ENCODE measurements around the gene PSMB2.

The PSMB2 gene

DNA sequence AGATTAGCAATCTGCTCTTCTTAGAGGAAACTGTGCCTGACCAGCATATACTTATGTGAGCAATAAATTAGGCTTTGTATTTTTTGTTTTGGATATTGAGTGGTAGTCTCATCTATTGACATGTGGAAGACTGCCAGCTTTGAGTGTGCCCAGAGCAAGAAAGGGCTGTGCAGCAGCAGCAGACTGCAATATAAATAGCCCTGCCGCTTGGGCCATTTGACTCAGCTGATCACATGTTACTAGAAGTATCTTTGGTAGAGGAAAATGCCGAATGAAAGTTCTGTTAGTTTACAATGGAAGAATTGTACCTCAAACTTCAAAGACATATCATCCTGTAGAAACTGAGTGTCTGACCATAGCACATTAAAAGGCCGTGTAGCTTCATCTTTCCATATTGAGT lies 9.1 kb upstream of the PSMB2 start:
- H3K9ac ChIP-seq (ENCODE audit: low read length in 5 of 5) = no peak overlapping the region
- H3K9me3 ChIP-seq (ENCODE audit: control insufficient read depth in 5 of 5, low read length in 5 of 5) = no peaks in the 10 kb centered on the region
- H3K36me3 ChIP-seq (ENCODE audit: control insufficient read depth in 5 of 5, insufficient read depth in 5 of 5, low read length in 5 of 5) = no peaks in the 10 kb centered on the region
- H3K27ac ChIP-seq (ENCODE audit: low read depth, low read length) = no peak overlapping the region
- H3K4me3 ChIP-seq (ENCODE audit: low read depth in 1 of 5, low read length in 5 of 5) = no peak overlapping the region
- H3K27me3 ChIP-seq (ENCODE audit: control insufficient read depth in 5 of 5, insufficient read depth in 4 of 5, low read length in 5 of 5) = peaks cover 0 to 4% (median 0%) of the 10 kb centered on the region in 5 donors
- no peaks in the 10 kb centered on the region for H3K4me1 ChIP-seq (ENCODE audit: control insufficient read depth in 5 of 5, insufficient read depth in 5 of 5, low read length in 5 of 5)

DNA sequence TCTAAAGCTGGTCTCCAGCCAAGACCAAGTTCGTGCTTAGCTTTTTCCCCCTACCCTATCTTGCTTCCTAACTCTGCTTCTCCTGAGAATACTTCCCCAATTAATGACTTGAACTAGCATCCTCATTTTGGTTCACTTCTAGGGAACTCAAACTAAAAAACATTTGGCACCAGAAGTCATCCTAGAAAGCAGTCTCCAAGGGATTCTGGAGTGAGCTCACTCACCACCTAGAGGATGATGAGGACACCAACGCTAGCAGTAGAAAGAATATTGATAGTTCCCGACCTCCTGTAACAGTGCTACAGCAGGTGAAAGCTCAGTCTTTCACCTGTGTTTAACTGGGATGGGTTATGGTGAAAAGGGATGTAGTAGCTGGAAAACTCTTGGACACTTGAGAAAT lies 4.7 kb upstream of the PSMB2 start:
- Histone ChIP-seq H3K27me3 (ENCODE audit: control insufficient read depth in 5 of 5, insufficient read depth in 4 of 5, low read length in 5 of 5) (peaks cover 0 to 4% (median 0%) of the 10 kb centered on the region in 5 donors), H3K9ac (ENCODE audit: low read length in 5 of 5) (no peak overlapping the region), H3K27ac (ENCODE audit: low read depth, low read length) (no peak overlapping the region), H3K9me3 (ENCODE audit: control insufficient read depth in 5 of 5, low read length in 5 of 5) (no peaks in the 10 kb centered on the region), H3K4me1 (ENCODE audit: control insufficient read depth in 5 of 5, insufficient read depth in 5 of 5, low read length in 5 of 5) (peaks cover 0 to 7% (median 0%) of the 10 kb centered on the region in 5 donors), H3K36me3 (ENCODE audit: control insufficient read depth in 5 of 5, insufficient read depth in 5 of 5, low read length in 5 of 5) (no peaks in the 10 kb centered on the region), H3K4me3 (ENCODE audit: low read depth in 1 of 5, low read length in 5 of 5) (no peak overlapping the region)

DNA sequence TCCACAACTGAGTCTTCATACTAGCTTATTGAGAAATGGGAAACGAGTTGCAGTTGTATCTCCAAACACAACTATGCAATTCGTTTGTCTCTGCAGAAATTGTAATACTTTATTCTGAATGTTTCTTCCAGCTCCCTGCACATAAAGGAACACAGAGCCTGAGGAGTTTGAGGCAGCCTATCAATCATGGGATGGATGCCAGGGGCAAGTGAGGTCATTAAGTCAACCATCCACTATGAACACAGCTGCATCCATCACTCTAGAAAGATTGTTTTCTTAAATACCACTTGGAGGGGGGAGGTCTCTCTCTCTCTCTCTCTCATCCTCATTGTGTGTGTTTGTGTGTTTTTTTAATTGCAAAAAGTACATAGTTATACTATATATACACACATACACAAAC lies 2.9 kb upstream of the PSMB2 start:
- Histone ChIP-seq H3K9me3 (ENCODE audit: control insufficient read depth in 5 of 5, low read length in 5 of 5) (no peaks in the 10 kb centered on the region), H3K4me1 (ENCODE audit: control insufficient read depth in 5 of 5, insufficient read depth in 5 of 5, low read length in 5 of 5) (peaks cover 5 to 23% (median 14%) of the 10 kb centered on the region in 5 donors), H3K36me3 (ENCODE audit: control insufficient read depth in 5 of 5, insufficient read depth in 5 of 5, low read length in 5 of 5) (no peaks in the 10 kb centered on the region), H3K9ac (ENCODE audit: low read length in 5 of 5) (no peak overlapping the region), H3K4me3 (ENCODE audit: low read depth in 1 of 5, low read length in 5 of 5) (no peak overlapping the region), H3K27ac (ENCODE audit: low read depth, low read length) (no peak overlapping the region), H3K27me3 (ENCODE audit: control insufficient read depth in 5 of 5, insufficient read depth in 4 of 5, low read length in 5 of 5) (peaks cover 0 to 4% (median 0%) of the 10 kb centered on the region in 5 donors)

DNA sequence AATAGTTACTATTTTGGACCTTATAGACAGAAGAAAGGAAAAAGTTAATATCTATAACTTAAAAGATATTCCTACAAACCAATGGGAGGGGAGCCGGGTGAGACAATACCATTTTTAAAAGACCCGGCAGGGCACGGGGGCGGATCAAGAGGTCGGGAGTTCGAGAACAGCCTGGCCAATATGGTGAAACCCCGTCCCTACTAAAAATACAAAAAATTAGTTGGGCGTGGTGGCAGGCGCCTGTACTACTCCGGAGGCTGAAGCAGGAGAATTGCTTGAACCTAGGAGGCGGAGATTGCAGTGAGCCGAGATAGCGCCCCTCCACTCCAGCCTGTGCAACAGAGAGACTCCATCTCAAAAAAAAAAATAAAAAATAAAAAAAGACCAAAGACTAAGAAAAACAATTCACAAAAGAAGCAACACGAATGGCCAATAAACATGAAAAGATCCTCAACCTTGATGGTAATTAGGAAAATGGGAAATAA lies 1.2 kb upstream of the PSMB2 start:
- H3K4me3 ChIP-seq (ENCODE audit: low read depth in 1 of 5, low read length in 5 of 5) = peak overlapping the region; percentile 90 to 99 (median 98)

DNA sequence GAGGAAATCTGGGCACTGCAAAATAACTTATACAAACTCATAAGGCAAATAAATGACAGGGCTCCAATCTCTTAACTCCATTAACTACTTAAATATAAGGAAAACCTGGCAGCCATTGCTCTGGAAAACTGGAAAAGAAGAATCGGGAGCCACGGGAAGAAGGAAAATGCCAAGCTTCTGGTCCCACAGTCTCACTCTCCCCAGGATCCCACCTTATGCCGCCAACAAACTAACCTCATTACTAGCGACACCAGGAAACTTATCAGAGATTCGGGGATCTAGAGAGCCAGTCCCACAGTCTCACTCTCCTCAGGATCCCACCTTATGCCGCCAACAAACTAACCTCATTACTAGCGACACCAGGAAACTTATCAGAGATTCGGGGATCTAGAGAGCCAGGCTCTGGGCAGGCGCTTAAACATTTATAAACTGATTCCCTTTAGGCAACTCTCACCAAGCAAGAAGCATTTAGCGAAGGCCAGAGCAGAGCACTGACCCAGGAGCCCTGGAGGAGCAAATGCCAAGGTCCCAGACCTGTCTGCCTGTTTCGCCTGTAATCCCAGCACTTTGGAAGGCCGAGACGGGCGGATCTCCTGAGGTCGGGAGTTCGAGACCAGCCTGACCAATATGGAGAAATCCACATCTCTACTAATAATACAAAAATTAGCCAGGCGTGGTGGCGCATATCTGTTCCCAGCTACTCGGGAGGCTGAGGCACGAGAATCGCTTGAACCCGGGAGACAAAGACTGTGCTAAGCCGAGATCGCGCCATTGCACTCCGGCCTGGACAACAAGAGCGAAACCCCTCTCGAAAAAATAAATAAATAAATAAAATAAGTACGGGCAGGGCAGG lies 720 bp downstream of the PSMB2 start:
- peak overlapping the region; percentile 90 to 99 (median 98) for H3K4me3 ChIP-seq (ENCODE audit: low read depth in 1 of 5, low read length in 5 of 5)
- H3K36me3 ChIP-seq (ENCODE audit: control insufficient read depth in 5 of 5, insufficient read depth in 5 of 5, low read length in 5 of 5) = peaks cover 0 to 4% (median 0%) of the 10 kb centered on the region in 5 donors
- H3K9ac ChIP-seq (ENCODE audit: low read length in 5 of 5) = peak overlapping the region; percentile 90 to 99 (median 99)
- no peaks in the 10 kb centered on the region for H3K9me3 ChIP-seq (ENCODE audit: control insufficient read depth in 5 of 5, low read length in 5 of 5)
- H3K27me3 ChIP-seq (ENCODE audit: control insufficient read depth in 5 of 5, insufficient read depth in 4 of 5, low read length in 5 of 5) = no peaks in the 10 kb centered on the region
- peaks cover 5 to 46% (median 40%) of the 10 kb centered on the region in 5 donors for H3K4me1 ChIP-seq (ENCODE audit: control insufficient read depth in 5 of 5, insufficient read depth in 5 of 5, low read length in 5 of 5)
- H3K27ac ChIP-seq (ENCODE audit: low read depth, low read length) = peak overlapping the region; percentile 88

More for the DNA sequence above, 1.2 kb upstream of the PSMB2 start:
- Histone ChIP-seq H3K27ac (ENCODE audit: low read depth, low read length) (peak overlapping the region; percentile 88), H3K9ac (ENCODE audit: low read length in 5 of 5) (peak overlapping the region in 3 of 5 donors; percentile 90 to 99 (median 99)), H3K36me3 (ENCODE audit: control insufficient read depth in 5 of 5, insufficient read depth in 5 of 5, low read length in 5 of 5) (no peaks in the 10 kb centered on the region), H3K9me3 (ENCODE audit: control insufficient read depth in 5 of 5, low read length in 5 of 5) (no peaks in the 10 kb centered on the region), H3K27me3 (ENCODE audit: control insufficient read depth in 5 of 5, insufficient read depth in 4 of 5, low read length in 5 of 5) (peaks cover 0 to 4% (median 0%) of the 10 kb centered on the region in 5 donors), H3K4me1 (ENCODE audit: control insufficient read depth in 5 of 5, insufficient read depth in 5 of 5, low read length in 5 of 5) (peaks cover 5 to 35% (median 27%) of the 10 kb centered on the region in 5 donors)

DNA sequence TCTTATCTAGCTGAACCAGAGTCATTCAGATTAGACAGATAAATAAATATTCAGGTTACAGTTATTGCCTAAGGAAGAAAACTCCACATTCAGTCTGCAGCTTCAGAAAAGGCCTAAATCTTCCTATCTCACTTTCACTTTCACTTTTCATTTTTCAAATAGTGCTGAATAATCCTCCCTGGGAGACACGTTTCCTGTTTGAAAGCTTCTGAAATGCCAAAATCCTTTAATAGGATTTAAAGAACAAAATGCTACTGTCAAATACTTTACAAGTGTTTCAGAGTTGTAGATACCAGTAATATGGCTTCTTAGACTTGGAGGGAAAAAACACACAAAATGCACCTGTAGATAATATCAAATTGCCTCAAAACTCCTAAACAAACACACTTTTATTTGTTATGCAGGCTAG lies 3.9 kb downstream of the PSMB2 start:
- Histone ChIP-seq H3K4me3 (ENCODE audit: low read depth in 1 of 5, low read length in 5 of 5) (peak overlapping the region; percentile 7 to 50 (median 37)), H3K4me1 (ENCODE audit: control insufficient read depth in 5 of 5, insufficient read depth in 5 of 5, low read length in 5 of 5) (peaks cover 5 to 43% (median 40%) of the 10 kb centered on the region in 5 donors), H3K9ac (ENCODE audit: low read length in 5 of 5) (peak overlapping the region; percentile 12 to 68 (median 63))

DNA sequence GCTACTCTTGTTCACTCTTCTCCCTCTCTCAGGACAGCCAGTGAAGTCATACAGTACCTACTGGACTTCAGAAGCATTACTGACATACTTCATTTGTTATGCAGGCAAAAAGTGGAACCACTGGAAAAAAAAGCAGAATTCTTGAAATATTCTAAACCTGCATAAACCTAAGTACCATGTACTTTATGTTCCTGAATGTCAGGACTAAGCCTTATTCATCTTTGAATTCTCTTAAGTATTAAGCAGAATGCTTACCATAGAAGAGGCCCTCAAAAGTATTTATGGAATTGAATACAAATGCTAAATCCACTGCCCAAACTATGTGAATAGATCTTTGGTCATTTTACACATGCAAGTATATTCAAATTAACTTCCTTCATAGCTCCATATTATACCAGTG lies 7.8 kb downstream of the PSMB2 start:
- H3K36me3 ChIP-seq (ENCODE audit: control insufficient read depth in 5 of 5, insufficient read depth in 5 of 5, low read length in 5 of 5) = peaks cover 33 to 62% (median 54%) of the 10 kb centered on the region in 5 donors
- no peaks in the 10 kb centered on the region for H3K27me3 ChIP-seq (ENCODE audit: control insufficient read depth in 5 of 5, insufficient read depth in 4 of 5, low read length in 5 of 5)
- H3K9ac ChIP-seq (ENCODE audit: low read length in 5 of 5) = no peak overlapping the region
- H3K27ac ChIP-seq (ENCODE audit: low read depth, low read length) = no peak overlapping the region
- no peaks in the 10 kb centered on the region for H3K9me3 ChIP-seq (ENCODE audit: control insufficient read depth in 5 of 5, low read length in 5 of 5)
- peaks cover 0 to 23% (median 19%) of the 10 kb centered on the region in 5 donors for H3K4me1 ChIP-seq (ENCODE audit: control insufficient read depth in 5 of 5, insufficient read depth in 5 of 5, low read length in 5 of 5)
- no peak overlapping the region for H3K4me3 ChIP-seq (ENCODE audit: low read depth in 1 of 5, low read length in 5 of 5)

More for the DNA sequence above, 3.9 kb downstream of the PSMB2 start:
- no peaks in the 10 kb centered on the region for H3K27me3 ChIP-seq (ENCODE audit: control insufficient read depth in 5 of 5, insufficient read depth in 4 of 5, low read length in 5 of 5)
- H3K9me3 ChIP-seq (ENCODE audit: control insufficient read depth in 5 of 5, low read length in 5 of 5) = no peaks in the 10 kb centered on the region
- H3K27ac ChIP-seq (ENCODE audit: low read depth, low read length) = peak overlapping the region; percentile 91
- peaks cover 10 to 28% (median 23%) of the 10 kb centered on the region in 5 donors for H3K36me3 ChIP-seq (ENCODE audit: control insufficient read depth in 5 of 5, insufficient read depth in 5 of 5, low read length in 5 of 5)

DNA sequence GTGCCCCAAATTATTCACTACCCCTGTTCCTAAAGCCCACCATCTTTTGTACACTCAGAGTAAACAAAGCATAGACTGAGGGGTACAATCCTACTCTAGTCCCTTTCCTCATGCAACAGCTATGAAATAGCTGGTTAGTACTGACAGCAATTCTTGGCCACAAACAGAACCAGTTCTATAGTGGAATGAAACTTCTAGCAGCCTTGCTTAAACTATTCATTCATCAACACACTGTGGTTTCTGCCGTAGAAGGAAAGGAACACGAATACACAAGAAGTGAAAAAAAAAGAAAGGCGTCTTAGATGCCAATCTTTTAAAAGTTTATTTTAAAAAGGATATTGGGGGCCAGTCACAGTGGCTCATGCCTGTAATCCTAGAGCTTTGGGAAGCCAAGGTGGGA lies 9.9 kb downstream of the PSMB2 start:
- Histone ChIP-seq H3K27ac (ENCODE audit: low read depth, low read length) (no peak overlapping the region), H3K36me3 (ENCODE audit: control insufficient read depth in 5 of 5, insufficient read depth in 5 of 5, low read length in 5 of 5) (peaks cover 40 to 68% (median 59%) of the 10 kb centered on the region in 5 donors), H3K9me3 (ENCODE audit: control insufficient read depth in 5 of 5, low read length in 5 of 5) (no peaks in the 10 kb centered on the region), H3K9ac (ENCODE audit: low read length in 5 of 5) (no peak overlapping the region), H3K27me3 (ENCODE audit: control insufficient read depth in 5 of 5, insufficient read depth in 4 of 5, low read length in 5 of 5) (no peaks in the 10 kb centered on the region), H3K4me1 (ENCODE audit: control insufficient read depth in 5 of 5, insufficient read depth in 5 of 5, low read length in 5 of 5) (peaks cover 0 to 2% (median 0%) of the 10 kb centered on the region in 5 donors), H3K4me3 (ENCODE audit: low read depth in 1 of 5, low read length in 5 of 5) (no peak overlapping the region)

DNA sequence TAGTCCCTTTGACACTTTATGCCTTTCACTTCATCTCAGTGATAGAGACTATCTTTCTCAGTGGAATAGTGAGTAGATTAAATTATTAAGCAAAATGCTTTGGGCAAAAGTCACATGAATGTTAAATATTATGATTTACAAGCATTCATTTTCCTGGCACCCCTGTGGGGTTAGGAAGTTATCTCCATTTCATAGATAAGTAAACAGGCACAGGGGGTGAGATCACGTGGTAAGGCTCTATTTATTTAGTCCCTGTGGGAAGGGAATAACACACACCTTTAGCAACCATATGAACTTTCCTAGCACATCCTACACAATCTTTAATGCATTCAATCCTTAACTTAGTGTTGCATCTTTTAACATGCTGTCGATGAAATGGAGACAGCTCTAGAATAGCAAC lies 12.3 kb downstream of the PSMB2 start:
- H3K27ac ChIP-seq (ENCODE audit: low read depth, low read length) = no peak overlapping the region
- no peaks in the 10 kb centered on the region for H3K9me3 ChIP-seq (ENCODE audit: control insufficient read depth in 5 of 5, low read length in 5 of 5)
- peaks cover 40 to 61% (median 49%) of the 10 kb centered on the region in 5 donors for H3K36me3 ChIP-seq (ENCODE audit: control insufficient read depth in 5 of 5, insufficient read depth in 5 of 5, low read length in 5 of 5)
- no peaks in the 10 kb centered on the region for H3K27me3 ChIP-seq (ENCODE audit: control insufficient read depth in 5 of 5, insufficient read depth in 4 of 5, low read length in 5 of 5)
- peaks cover 0 to 5% (median 0%) of the 10 kb centered on the region in 5 donors for H3K4me1 ChIP-seq (ENCODE audit: control insufficient read depth in 5 of 5, insufficient read depth in 5 of 5, low read length in 5 of 5)
- H3K4me3 ChIP-seq (ENCODE audit: low read depth in 1 of 5, low read length in 5 of 5) = no peak overlapping the region
- H3K9ac ChIP-seq (ENCODE audit: low read length in 5 of 5) = no peak overlapping the region

DNA sequence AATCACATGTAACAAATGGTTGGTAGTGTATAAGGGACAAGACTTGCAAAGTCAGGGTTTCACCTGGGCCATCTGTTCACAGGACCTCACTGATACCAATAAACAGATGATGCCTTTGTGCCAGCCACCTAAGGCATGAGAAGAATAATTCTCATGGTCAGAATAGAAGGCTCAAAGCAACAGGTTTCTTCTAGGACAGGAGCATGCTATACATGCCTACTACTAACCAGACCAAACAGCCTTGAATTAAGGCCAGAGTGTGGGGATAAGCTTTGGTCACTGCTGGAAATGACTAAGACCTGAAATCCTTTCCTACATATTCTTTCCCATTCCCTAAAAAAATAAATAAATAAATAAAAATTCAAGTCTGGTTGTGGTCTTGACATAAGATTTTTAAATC lies 17.5 kb downstream of the PSMB2 start:
- Histone ChIP-seq H3K4me3 (ENCODE audit: low read depth in 1 of 5, low read length in 5 of 5) (no peak overlapping the region), H3K9me3 (ENCODE audit: control insufficient read depth in 5 of 5, low read length in 5 of 5) (no peaks in the 10 kb centered on the region), H3K4me1 (ENCODE audit: control insufficient read depth in 5 of 5, insufficient read depth in 5 of 5, low read length in 5 of 5) (peaks cover 0 to 6% (median 2%) of the 10 kb centered on the region in 5 donors), H3K27me3 (ENCODE audit: control insufficient read depth in 5 of 5, insufficient read depth in 4 of 5, low read length in 5 of 5) (no peaks in the 10 kb centered on the region), H3K27ac (ENCODE audit: low read depth, low read length) (no peak overlapping the region), H3K9ac (ENCODE audit: low read length in 5 of 5) (no peak overlapping the region), H3K36me3 (ENCODE audit: control insufficient read depth in 5 of 5, insufficient read depth in 5 of 5, low read length in 5 of 5) (peaks cover 19 to 40% (median 24%) of the 10 kb centered on the region in 5 donors)

All from subcutaneous abdominal adipose tissue (tissue), 5 donors.